Gastrocnemius medialis (tissue), 4 donors: ENCODE results near the gene LRRC71. TPM values are rescaled to one million over a fixed set of nuclear protein-coding genes. Genes with fewer than 3 reads are reported as not detected.

Experiments
- ATAC-seq, 2 donors: fragments of 150-250 bp; one replicate each; pipeline ENCODE4 v1.9.1; 2016
- DNase-seq, 2 donors: peaks; one replicate each; pipeline ENCODE4 v3.0.0-alpha.2; 2019
- H3K27ac ChIP-seq, 4 donors: fragments of 200-600 bp; sonication (generic); 1 replicate in 1 of 4; 2 replicates in 3 of 4; pipeline ENCODE4 v1.5.1; 2016 to 2018; ENCODE audit warnings: mild to moderate bottlenecking in 2 of 4, moderate library complexity in 1 of 4
- H3K27me3 ChIP-seq, 3 donors: fragments of 200-600 bp; sonication (generic) in 2 of 3; 1 replicate in 1 of 3; 2 replicates in 2 of 3; pipeline versions ENCODE4 v1.5.1 to v1.6.0; 2016 to 2019; ENCODE audit warnings: mild to moderate bottlenecking in 1 of 3, moderate library complexity in 1 of 3
- H3K36me3 ChIP-seq, 2 donors: fragments of 200-600 bp; sonication (generic) in 1 of 2; one replicate each; pipeline ENCODE4 v1.5.1; 2017 to 2018
- H3K4me1 ChIP-seq, 2 donors: fragments of 200-600 bp; sonication (generic) in 1 of 2; one replicate each; pipeline ENCODE4 v1.5.1; 2016 to 2017; ENCODE audit warnings: mild to moderate bottlenecking in 2 of 2
- H3K4me3 ChIP-seq, 4 donors: fragments of 200-600 bp; sonication (generic) in 3 of 4; 1 replicate in 1 of 4; 2 replicates in 3 of 4; pipeline ENCODE4 v1.5.1; 2016 to 2019; ENCODE audit warnings: mild to moderate bottlenecking in 2 of 4
- H3K9me3 ChIP-seq, 3 donors: fragments of 200-600 bp; sonication (generic) in 2 of 3; 1 replicate in 1 of 3; 2 replicates in 2 of 3; pipeline ENCODE4 v1.5.1; 2016 to 2019
- POLR2A ChIP-seq, 2 donors: fragments of 450-650 bp; IDR thresholded peaks; one replicate each; pipeline ENCODE4 v1.6.1; 2017; ENCODE audit warnings: antibody characterized with exemption in 2 of 2, mild to moderate bottlenecking in 2 of 2, moderate library complexity in 2 of 2
- in situ Hi-C, 4 donors: fragments of 200-750 bp; cut with MboI; loops; one replicate each; pipeline versions ENCODE4 v1.15.0 to v1.8.0; 2017; ENCODE audit warnings: low sequenced_read_pairs in 4 of 4
- intact Hi-C: fragments of 100-400 bp; cut with DNase I; formaldehyde crosslinking; loops from one replicate; pipeline ENCODE4 v1.15.1; 2023; ENCODE audit warnings: low total_unique reads
- total RNA-seq, 4 donors: library from RNA; depleted of rRNA; stranded (reverse); fragments of >200 nt; gene quantifications; one replicate each; pipeline versions ENCODE4 v1.1.0 to v1.2.3, GENCODE V29; 2016
- TF ChIP-seq, protein P1 (sequence below), 5 experiments: fragments of 450-650 bp in 3 of 5; fragments of 200-600 bp in 2 of 5; sonication (generic) in 2 of 5; IDR thresholded peaks in 4 of 5; conservative IDR thresholded peaks in 1 of 5; 1 replicate in 4 of 5; 2 replicates in 1 of 5; pipeline ENCODE4 v1.5.1; 2016 to 2019; ENCODE audit warnings: antibody characterized with exemption in 5 of 5, mild to moderate bottlenecking in 3 of 5, moderate library complexity in 3 of 5

Gene LRRC71
- total RNA-seq, 4 donors from 2014 or later: not detected

DNA sequence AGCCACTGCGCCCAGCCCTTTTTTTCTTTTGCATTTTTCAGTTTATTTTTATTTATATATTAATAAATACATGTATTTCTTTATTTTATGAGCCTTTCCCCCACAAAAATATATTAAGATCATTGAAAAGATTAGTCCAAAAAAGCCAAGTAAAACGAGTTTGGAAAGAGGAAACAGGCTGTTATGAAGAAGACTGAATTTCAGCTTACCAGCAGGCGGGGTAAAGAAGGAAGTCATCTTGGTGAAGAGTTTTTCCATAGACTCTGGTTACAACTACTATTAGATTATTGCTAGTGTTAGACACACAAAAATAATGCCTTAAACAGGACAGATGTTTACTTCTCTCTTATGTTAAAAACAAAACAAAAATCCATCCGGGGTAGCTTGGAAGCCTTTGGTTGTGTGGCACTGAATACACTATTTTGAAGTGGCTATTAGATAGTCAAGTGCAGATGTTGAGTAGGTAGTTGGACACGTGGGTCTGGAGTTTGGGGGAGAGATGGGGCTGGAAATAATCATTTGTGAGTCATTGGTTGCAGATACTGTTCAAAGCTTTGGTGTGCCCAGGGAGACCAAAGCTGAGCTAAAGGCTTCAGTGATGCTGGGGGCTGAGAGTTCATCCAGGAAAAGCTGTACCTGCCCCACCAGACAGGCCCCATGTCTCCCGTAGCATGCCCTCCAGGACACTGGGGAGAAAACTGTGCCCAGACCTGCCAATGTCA is 8.7 kb upstream of the LRRC71 start:
- H3K27me3 ChIP-seq: peaks cover 0 to 11% (median 7%) of the 10 kb centered on the region in 3 donors

GRCh38 chr1:156912310-156912709 is 8.1 kb upstream of the LRRC71 start:
- TF ChIP-seq, protein P1, sequence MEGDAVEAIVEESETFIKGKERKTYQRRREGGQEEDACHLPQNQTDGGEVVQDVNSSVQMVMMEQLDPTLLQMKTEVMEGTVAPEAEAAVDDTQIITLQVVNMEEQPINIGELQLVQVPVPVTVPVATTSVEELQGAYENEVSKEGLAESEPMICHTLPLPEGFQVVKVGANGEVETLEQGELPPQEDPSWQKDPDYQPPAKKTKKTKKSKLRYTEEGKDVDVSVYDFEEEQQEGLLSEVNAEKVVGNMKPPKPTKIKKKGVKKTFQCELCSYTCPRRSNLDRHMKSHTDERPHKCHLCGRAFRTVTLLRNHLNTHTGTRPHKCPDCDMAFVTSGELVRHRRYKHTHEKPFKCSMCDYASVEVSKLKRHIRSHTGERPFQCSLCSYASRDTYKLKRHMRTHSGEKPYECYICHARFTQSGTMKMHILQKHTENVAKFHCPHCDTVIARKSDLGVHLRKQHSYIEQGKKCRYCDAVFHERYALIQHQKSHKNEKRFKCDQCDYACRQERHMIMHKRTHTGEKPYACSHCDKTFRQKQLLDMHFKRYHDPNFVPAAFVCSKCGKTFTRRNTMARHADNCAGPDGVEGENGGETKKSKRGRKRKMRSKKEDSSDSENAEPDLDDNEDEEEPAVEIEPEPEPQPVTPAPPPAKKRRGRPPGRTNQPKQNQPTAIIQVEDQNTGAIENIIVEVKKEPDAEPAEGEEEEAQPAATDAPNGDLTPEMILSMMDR (IDR thresholded peaks at IDR 0.05 in 4 of 5, conservative IDR thresholded peaks at IDR 0.05 in 1 of 5): no peak
- no peak for TF ChIP-seq POLR2A (IDR thresholded peaks at IDR 0.05)
- peaks cover 0 to 11% (median 7%) of the 10 kb centered on the region in 3 donors for H3K27me3 ChIP-seq
- H3K36me3 ChIP-seq: no peaks in the 10 kb centered on the region
- intact Hi-C loops: loop anchor here (10.0 kb wide), 1 partner anchor 162 kb away; no protein-coding TSS in a partner anchor
- H3K4me3 ChIP-seq: no peak overlapping the region
- DNase-seq (no peak), ATAC-seq (no peak)
- H3K27ac ChIP-seq: no peak overlapping the region
- no peaks in the 10 kb centered on the region for H3K4me1 ChIP-seq
- no peaks in the 10 kb centered on the region for H3K9me3 ChIP-seq
- in situ Hi-C loops: no loop called here

More for the DNA sequence above, 8.7 kb upstream of the LRRC71 start:
- DNase-seq: no peak
- H3K36me3 ChIP-seq: no peaks in the 10 kb centered on the region
- no peak for ATAC-seq
- TF ChIP-seq POLR2A (IDR thresholded peaks at IDR 0.05): no peak
- TF ChIP-seq, protein P1 (IDR thresholded peaks at IDR 0.05 in 4 of 5, conservative IDR thresholded peaks at IDR 0.05 in 1 of 5): no peak
- intact Hi-C loops (loop anchor here (10.0 kb wide), 1 partner anchor 163 kb away; no protein-coding TSS in a partner anchor), in situ Hi-C loops (no loop called here)
- H3K27ac ChIP-seq: no peak overlapping the region
- no peaks in the 10 kb centered on the region for H3K9me3 ChIP-seq
- no peak overlapping the region for H3K4me3 ChIP-seq
- H3K4me1 ChIP-seq: no peaks in the 10 kb centered on the region

GRCh38 chr1:156912861-156913808 is 7.3 kb upstream of the LRRC71 start:
- no peak for TF ChIP-seq POLR2A (IDR thresholded peaks at IDR 0.05)
- TF ChIP-seq, protein P1 (IDR thresholded peaks at IDR 0.05 in 4 of 5, conservative IDR thresholded peaks at IDR 0.05 in 1 of 5): no peak
- Histone ChIP-seq H3K36me3 (no peaks in the 10 kb centered on the region), H3K27ac (no peak overlapping the region), H3K4me1 (no peaks in the 10 kb centered on the region), H3K4me3 (no peak overlapping the region), H3K27me3 (peaks cover 0 to 10% (median under 1%) of the 10 kb centered on the region in 3 donors), H3K9me3 (no peaks in the 10 kb centered on the region)
- DNase-seq (no peak), ATAC-seq (no peak)
- intact Hi-C loops: loop anchor here (10.0 kb wide), 1 partner anchor 162 kb away; no protein-coding TSS in a partner anchor
- in situ Hi-C loops: no loop called here

- Histone ChIP-seq H3K27ac (no peak overlapping the region), H3K27me3 (peaks cover 0 to 16% (median 0%) of the 10 kb centered on the region in 3 donors), H3K36me3 (no peaks in the 10 kb centered on the region), H3K4me1 (no peaks in the 10 kb centered on the region), H3K9me3 (no peaks in the 10 kb centered on the region), H3K4me3 (no peak overlapping the region)
- DNase-seq (no peak), ATAC-seq (no peak)
- in situ Hi-C loops (no loop called here), intact Hi-C loops (loop anchor here (10.0 kb wide), 1 partner anchor 161 kb away; no protein-coding TSS in a partner anchor)
- TF ChIP-seq POLR2A (IDR thresholded peaks at IDR 0.05): no peak
- TF ChIP-seq, protein P1 (IDR thresholded peaks at IDR 0.05 in 4 of 5, conservative IDR thresholded peaks at IDR 0.05 in 1 of 5): no peak
These were observed 6.5 kb upstream of the LRRC71 start for GRCh38 chr1:156913809-156914387.
